ENCODE measurements around the gene VRTN. TPM values are rescaled to one million over a fixed set of nuclear protein-coding genes. Genes with fewer than 3 reads are reported as not detected.

Gene VRTN
- total RNA-seq, 2 donors from 2014 or later = 0.34 TPM; not detected in 1

GRCh38 chr14:74349757-74350156 is 1.5 kb downstream of the VRTN start:
- Histone ChIP-seq H3K36me3 (no peaks in the 10 kb centered on the region), H3K27me3 (replicated peaks; ENCODE audit: insufficient read depth) (no peaks in the 10 kb centered on the region), H3K4me1 (replicated peaks) (no peaks in the 10 kb centered on the region), H3K27ac (no peak overlapping the region), H3K9me3 (no peaks in the 10 kb centered on the region), H3K4me3 (no peak overlapping the region)
- intact Hi-C loops (cut with DNase I) = no loop called here
- no peak for TF ChIP-seq POLR2A (IDR thresholded peaks at IDR 0.05)
- no peak for TF ChIP-seq CTCF (IDR thresholded peaks at IDR 0.05)
- TF ChIP-seq POLR2AphosphoS5 (IDR thresholded peaks at IDR 0.05) = no peak
- no peak for DNase-seq (ENCODE audit: low spot score)
- WGBS = 45% methylated on average over 4 of the region's 4 CpGs

- no peak for TF ChIP-seq CTCF (IDR thresholded peaks at IDR 0.05)
- TF ChIP-seq POLR2AphosphoS5 (IDR thresholded peaks at IDR 0.05) = no peak
- no peak overlapping the region for H3K27ac ChIP-seq
- no peak for DNase-seq (ENCODE audit: low spot score)
- no peaks in the 10 kb centered on the region for H3K4me1 ChIP-seq (replicated peaks)
- intact Hi-C loops (cut with DNase I) = no loop called here
- H3K27me3 ChIP-seq (replicated peaks; ENCODE audit: insufficient read depth) = no peaks in the 10 kb centered on the region
- 36% methylated on average over 11 of the region's 11 CpGs for WGBS
- H3K9me3 ChIP-seq = no peaks in the 10 kb centered on the region
- H3K36me3 ChIP-seq = no peaks in the 10 kb centered on the region
- no peak overlapping the region for H3K4me3 ChIP-seq
These were observed 2.1 kb downstream of the VRTN start for GRCh38 chr14:74350211-74350927.

GRCh38 chr14:74350928-74351323 is 2.7 kb downstream of the VRTN start:
- no peaks in the 10 kb centered on the region for H3K27me3 ChIP-seq (replicated peaks; ENCODE audit: insufficient read depth)
- no peak overlapping the region for H3K4me3 ChIP-seq
- 0% methylated on average over 1 of the region's 1 CpG for WGBS
- no peaks in the 10 kb centered on the region for H3K9me3 ChIP-seq
- TF ChIP-seq POLR2AphosphoS5 (IDR thresholded peaks at IDR 0.05) (no peak), CTCF (IDR thresholded peaks at IDR 0.05) (no peak), POLR2A (IDR thresholded peaks at IDR 0.05) (no peak)
- H3K27ac ChIP-seq = no peak overlapping the region
- H3K4me1 ChIP-seq (replicated peaks) = no peaks in the 10 kb centered on the region
- no peak for DNase-seq (ENCODE audit: low spot score)
- intact Hi-C loops (cut with DNase I) = no loop called here
- no peaks in the 10 kb centered on the region for H3K36me3 ChIP-seq

- Histone ChIP-seq H3K4me3 (no peak overlapping the region), H3K9me3 (no peaks in the 10 kb centered on the region), H3K4me1 (replicated peaks) (no peaks in the 10 kb centered on the region), H3K27me3 (replicated peaks; ENCODE audit: insufficient read depth) (no peaks in the 10 kb centered on the region), H3K27ac (no peak overlapping the region), H3K36me3 (no peaks in the 10 kb centered on the region)
- WGBS = 95% methylated on average over 32 of the region's 32 CpGs
- intact Hi-C loops (cut with DNase I) = no loop called here
- TF ChIP-seq CTCF (IDR thresholded peaks at IDR 0.05) = no peak
- TF ChIP-seq POLR2AphosphoS5 (IDR thresholded peaks at IDR 0.05) = no peak
- no peak for TF ChIP-seq POLR2A (IDR thresholded peaks at IDR 0.05)
- no peak for DNase-seq (ENCODE audit: low spot score)
These were observed 8.8 kb downstream of the VRTN start for GRCh38 chr14:74356892-74357575.

- Histone ChIP-seq H3K27me3 (replicated peaks; ENCODE audit: insufficient read depth) (no peaks in the 10 kb centered on the region), H3K36me3 (no peaks in the 10 kb centered on the region), H3K27ac (no peak overlapping the region), H3K4me1 (replicated peaks) (no peaks in the 10 kb centered on the region), H3K9me3 (no peaks in the 10 kb centered on the region), H3K4me3 (no peak overlapping the region)
- TF ChIP-seq CTCF (IDR thresholded peaks at IDR 0.05) = no peak
- no peak for TF ChIP-seq POLR2A (IDR thresholded peaks at IDR 0.05)
- TF ChIP-seq POLR2AphosphoS5 (IDR thresholded peaks at IDR 0.05) = no peak
- intact Hi-C loops (cut with DNase I) = no loop called here
- 96% methylated on average over 13 of the region's 19 CpGs for WGBS
- no peak for DNase-seq (ENCODE audit: low spot score)
These were observed 9.3 kb downstream of the VRTN start for GRCh38 chr14:74357585-74357984.

Data from prostate gland (tissue), 2 donors.